Astrocyte (in vitro differentiated cells and primary cell): ENCODE data around the gene LSM12.
"Not testable (repeated sequence)": the region's sequence is repeated elsewhere in the genome, so short reads cannot be mapped to it uniquely, and the experiment has no call there.

Experiments
- EZH2 ChIP-seq: IDR thresholded peaks from 2 replicates; pipeline ENCODE4 v1.6.1; 2012; ENCODE audit warnings: mild to moderate bottlenecking, low read length, inconsistent platforms; ENCODE audit not compliant: insufficient read depth
- TF ChIP-seq, protein P1 (sequence below): IDR thresholded peaks from 2 replicates; pipeline ENCODE4 v1.5.1; 2011; ENCODE audit warnings: low read depth, mild to moderate bottlenecking, inconsistent platforms, low read length, moderate library complexity; ENCODE audit not compliant: insufficient read depth

DNA sequence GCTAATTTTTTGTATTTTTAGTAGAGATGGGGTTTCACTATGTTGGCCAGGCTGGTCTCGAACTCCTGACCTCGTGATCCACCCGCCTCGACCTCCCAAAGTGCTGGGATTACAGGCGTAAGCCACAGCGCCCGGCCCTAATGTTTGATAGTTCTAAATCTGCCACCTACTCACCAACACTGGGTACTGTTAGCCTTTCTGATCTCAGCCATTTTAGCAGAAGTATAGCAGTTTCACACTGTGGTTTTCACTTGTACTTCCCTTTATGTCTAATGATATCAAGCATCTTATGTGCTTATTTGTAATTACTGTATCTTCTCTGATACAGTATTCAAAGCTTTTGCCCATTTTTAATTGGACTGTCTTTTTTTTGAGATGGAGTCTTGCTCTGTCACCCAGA is 19.6 kb downstream of the LSM12 start:
- TF ChIP-seq, protein P1, sequence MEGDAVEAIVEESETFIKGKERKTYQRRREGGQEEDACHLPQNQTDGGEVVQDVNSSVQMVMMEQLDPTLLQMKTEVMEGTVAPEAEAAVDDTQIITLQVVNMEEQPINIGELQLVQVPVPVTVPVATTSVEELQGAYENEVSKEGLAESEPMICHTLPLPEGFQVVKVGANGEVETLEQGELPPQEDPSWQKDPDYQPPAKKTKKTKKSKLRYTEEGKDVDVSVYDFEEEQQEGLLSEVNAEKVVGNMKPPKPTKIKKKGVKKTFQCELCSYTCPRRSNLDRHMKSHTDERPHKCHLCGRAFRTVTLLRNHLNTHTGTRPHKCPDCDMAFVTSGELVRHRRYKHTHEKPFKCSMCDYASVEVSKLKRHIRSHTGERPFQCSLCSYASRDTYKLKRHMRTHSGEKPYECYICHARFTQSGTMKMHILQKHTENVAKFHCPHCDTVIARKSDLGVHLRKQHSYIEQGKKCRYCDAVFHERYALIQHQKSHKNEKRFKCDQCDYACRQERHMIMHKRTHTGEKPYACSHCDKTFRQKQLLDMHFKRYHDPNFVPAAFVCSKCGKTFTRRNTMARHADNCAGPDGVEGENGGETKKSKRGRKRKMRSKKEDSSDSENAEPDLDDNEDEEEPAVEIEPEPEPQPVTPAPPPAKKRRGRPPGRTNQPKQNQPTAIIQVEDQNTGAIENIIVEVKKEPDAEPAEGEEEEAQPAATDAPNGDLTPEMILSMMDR, result not testable (repeated sequence)
- TF ChIP-seq EZH2, result not testable (repeated sequence)
